HepG2 (cell line): ENCODE data around the gene NAT14. TPM values are rescaled to one million over a fixed set of nuclear protein-coding genes. Genes with fewer than 3 reads are reported as not detected.

Experiments
- ARNT2 ChIP-seq: sonication (generic); formaldehyde crosslinking; IDR thresholded peaks from 2 replicates; pipeline ENCODE4 v1.8.0; 2022; ENCODE audit warnings: mild to moderate bottlenecking, low read depth, missing genetic modification reagents, moderate library complexity
- DNMT1 ChIP-seq: sonication (generic); formaldehyde crosslinking; IDR thresholded peaks from 2 replicates; pipeline ENCODE4 v1.5.1; 2020; ENCODE audit warnings: mild to moderate bottlenecking, missing genetic modification reagents
- HDAC6 ChIP-seq: fragments of 200-600 bp; sonication (generic); IDR thresholded peaks from 2 replicates; pipeline ENCODE4 v1.7.0; 2017; ENCODE audit warnings: mild to moderate bottlenecking, antibody characterized with exemption, low read length, low read depth
- HNF4G ChIP-seq, 2 experiments: sonication (generic) in 1 of 2; formaldehyde crosslinking in 1 of 2; IDR thresholded peaks; 2 replicates each; pipeline versions ENCODE4 v1.4.0 to v1.6.1; 2011 to 2020; ENCODE audit warnings: borderline replicate concordance in 2 of 2, low read depth in 2 of 2, mild to moderate bottlenecking in 2 of 2, low read length in 1 of 2, missing genetic modification reagents in 1 of 2, moderate library complexity in 1 of 2
- KDM5A ChIP-seq: fragments of 200-600 bp; sonication (generic); IDR thresholded peaks from 2 replicates; pipeline ENCODE4 v1.7.0; 2018; ENCODE audit warnings: antibody characterized with exemption, mild to moderate bottlenecking, low read length, borderline replicate concordance
- NCOA5 ChIP-seq: sonication (generic); formaldehyde crosslinking; IDR thresholded peaks from 2 replicates; pipeline ENCODE4 v1.4.0; 2020; ENCODE audit warnings: missing genetic modification reagents
- NONO ChIP-seq, 2 experiments: fragments of 450-650 bp in 1 of 2; sonication (generic) in 1 of 2; formaldehyde crosslinking in 1 of 2; IDR thresholded peaks in 1 of 2; conservative IDR thresholded peaks in 1 of 2; 2 replicates each; pipeline versions ENCODE4 v1.6.1 to v1.8.0; 2017 to 2022; ENCODE audit warnings: mild to moderate bottlenecking in 1 of 2, missing genetic modification reagents in 1 of 2, moderate library complexity in 1 of 2
- RBFOX2 ChIP-seq: fragments of 200-400 bp; formaldehyde crosslinking; IDR thresholded peaks from 2 replicates; pipeline ENCODE4 v1.6.1; 2017; ENCODE audit warnings: low read depth, mild to moderate bottlenecking, low read length
- SATB2 ChIP-seq: sonication (generic); formaldehyde crosslinking; IDR thresholded peaks from 2 replicates; pipeline ENCODE4 v1.5.0; 2020; ENCODE audit warnings: missing genetic modification reagents
- SMARCC2 ChIP-seq: fragments of 450-650 bp; IDR thresholded peaks from 2 replicates; pipeline ENCODE4 v1.6.1; 2017; ENCODE audit warnings: antibody characterized with exemption, mild to moderate bottlenecking
- TGIF2 ChIP-seq: IDR thresholded peaks from 2 replicates; pipeline ENCODE4 v1.6.1; 2016; ENCODE audit warnings: control low read depth, missing compliant biosample characterization
- U2AF2 ChIP-seq: fragments of 200-400 bp; formaldehyde crosslinking; IDR thresholded peaks from 2 replicates; pipeline ENCODE4 v1.6.1; 2017; ENCODE audit warnings: low read depth, mild to moderate bottlenecking, low read length
- polyA plus RNA-seq, 8 experiments: library from polyadenylated mRNA; depleted of rRNA in 3 of 8; stranded (reverse) in 7 of 8; unstranded in 1 of 8; fragments of >200 nt; fragmentation: Illumina TruSeq in 4 of 8; extraction: Trizol in 4 of 8; gene quantifications; 2 replicates each; pipeline versions ENCODE4 v1.2.1 to v1.2.3, GENCODE V29; 2011 to 2016; ENCODE audit warnings: low read depth in 4 of 8, missing spikeins in 1 of 8, mixed read lengths in 1 of 8; ENCODE audit not compliant: insufficient read depth in 1 of 8
- total RNA-seq, 5 experiments: library from RNA; depleted of rRNA; stranded (reverse); fragments of >200 nt; fragmentation: Illumina TruSeq; extraction: Trizol; gene quantifications; 2 replicates each; pipeline ENCODE4 v1.2.3, GENCODE V29; 2016; ENCODE audit warnings: low read depth in 1 of 5
- TF ChIP-seq, protein P1 (sequence below): sonication (generic); formaldehyde crosslinking; IDR thresholded peaks from 2 replicates; pipeline ENCODE4 v1.4.0; 2020; ENCODE audit warnings: missing genetic modification reagents, mild to moderate bottlenecking, borderline replicate concordance
- TF ChIP-seq, protein P2 (sequence below): sonication (generic); formaldehyde crosslinking; IDR thresholded peaks from 2 replicates; pipeline ENCODE4 v1.5.0; 2020; ENCODE audit warnings: mild to moderate bottlenecking, missing genetic modification reagents
- TF ChIP-seq, protein P3 (sequence below): sonication (generic); formaldehyde crosslinking; IDR thresholded peaks from 2 replicates; pipeline ENCODE4 v1.4.0; 2020; ENCODE audit warnings: low read depth, missing genetic modification reagents
- TF ChIP-seq, protein P4 (sequence below): sonication (generic); formaldehyde crosslinking; conservative IDR thresholded peaks from 2 replicates; pipeline ENCODE4 v1.4.0; 2020; ENCODE audit warnings: mild to moderate bottlenecking, missing genetic modification reagents, moderate library complexity

NAT14 gene
- total and polyA plus RNA-seq, 2 of the 13 experiments (the other 11 are each of a cell fraction or from before 2014, with no cell fraction given), result 20.7 to 22.3 TPM

DNA sequence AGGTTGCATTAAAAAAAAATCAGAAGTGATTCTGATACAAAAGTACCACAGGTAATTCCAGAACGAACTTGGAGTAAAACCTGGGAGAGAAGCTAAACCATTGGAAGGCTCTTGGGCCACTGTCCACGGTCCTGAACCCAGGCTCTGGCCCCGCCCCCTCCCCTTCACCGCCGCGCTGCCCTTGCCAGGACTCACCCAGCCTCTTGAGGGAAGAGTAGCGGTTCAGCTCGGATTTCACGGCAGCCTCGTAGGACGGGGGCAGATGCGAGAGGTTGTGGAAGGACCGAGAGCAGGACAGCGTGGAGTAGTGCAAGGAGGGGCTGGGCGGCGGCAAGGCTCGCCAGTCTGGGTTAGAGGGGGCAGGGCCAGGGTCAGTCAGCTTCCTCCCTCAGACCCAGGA lies 47.6 kb upstream of the NAT14 start (continued):
- no peak for TF ChIP-seq RBFOX2
- TF ChIP-seq KDM5A, result no peak
- TF ChIP-seq, protein P1, sequence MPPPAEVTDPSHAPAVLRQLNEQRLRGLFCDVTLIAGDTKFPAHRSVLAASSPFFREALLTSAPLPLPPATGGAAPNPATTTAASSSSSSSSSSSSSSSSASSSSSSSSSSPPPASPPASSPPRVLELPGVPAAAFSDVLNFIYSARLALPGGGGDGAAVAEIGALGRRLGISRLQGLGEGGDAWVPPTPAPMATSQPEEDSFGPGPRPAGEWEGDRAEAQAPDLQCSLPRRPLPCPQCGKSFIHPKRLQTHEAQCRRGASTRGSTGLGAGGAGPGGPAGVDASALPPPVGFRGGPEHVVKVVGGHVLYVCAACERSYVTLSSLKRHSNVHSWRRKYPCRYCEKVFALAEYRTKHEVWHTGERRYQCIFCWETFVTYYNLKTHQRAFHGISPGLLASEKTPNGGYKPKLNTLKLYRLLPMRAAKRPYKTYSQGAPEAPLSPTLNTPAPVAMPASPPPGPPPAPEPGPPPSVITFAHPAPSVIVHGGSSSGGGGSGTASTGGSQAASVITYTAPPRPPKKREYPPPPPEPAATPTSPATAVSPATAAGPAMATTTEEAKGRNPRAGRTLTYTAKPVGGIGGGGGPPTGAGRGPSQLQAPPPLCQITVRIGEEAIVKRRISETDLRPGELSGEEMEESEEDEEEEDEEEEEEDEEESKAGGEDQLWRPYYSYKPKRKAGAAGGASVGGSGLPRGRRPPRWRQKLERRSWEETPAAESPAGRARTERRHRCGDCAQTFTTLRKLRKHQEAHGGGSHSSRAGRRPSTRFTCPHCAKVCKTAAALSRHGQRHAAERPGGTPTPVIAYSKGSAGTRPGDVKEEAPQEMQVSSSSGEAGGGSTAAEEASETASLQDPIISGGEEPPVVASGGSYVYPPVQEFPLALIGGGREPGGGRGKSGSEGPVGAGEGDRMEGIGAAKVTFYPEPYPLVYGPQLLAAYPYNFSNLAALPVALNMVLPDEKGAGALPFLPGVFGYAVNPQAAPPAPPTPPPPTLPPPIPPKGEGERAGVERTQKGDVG (CRISPR knock-in tag), result no peak
- no peak for TF ChIP-seq SMARCC2
- TF ChIP-seq, protein P2, sequence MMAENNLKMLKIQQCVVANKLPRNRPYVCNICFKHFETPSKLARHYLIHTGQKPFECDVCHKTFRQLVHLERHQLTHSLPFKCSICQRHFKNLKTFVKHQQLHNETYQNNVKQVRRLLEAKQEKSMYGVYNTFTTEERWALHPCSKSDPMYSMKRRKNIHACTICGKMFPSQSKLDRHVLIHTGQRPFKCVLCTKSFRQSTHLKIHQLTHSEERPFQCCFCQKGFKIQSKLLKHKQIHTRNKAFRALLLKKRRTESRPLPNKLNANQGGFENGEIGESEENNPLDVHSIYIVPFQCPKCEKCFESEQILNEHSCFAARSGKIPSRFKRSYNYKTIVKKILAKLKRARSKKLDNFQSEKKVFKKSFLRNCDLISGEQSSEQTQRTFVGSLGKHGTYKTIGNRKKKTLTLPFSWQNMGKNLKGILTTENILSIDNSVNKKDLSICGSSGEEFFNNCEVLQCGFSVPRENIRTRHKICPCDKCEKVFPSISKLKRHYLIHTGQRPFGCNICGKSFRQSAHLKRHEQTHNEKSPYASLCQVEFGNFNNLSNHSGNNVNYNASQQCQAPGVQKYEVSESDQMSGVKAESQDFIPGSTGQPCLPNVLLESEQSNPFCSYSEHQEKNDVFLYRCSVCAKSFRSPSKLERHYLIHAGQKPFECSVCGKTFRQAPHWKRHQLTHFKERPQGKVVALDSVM (CRISPR knock-in tag), result no peak
- TF ChIP-seq ARNT2 (CRISPR knock-in tag), result peak; percentile 71; the same call in 1 of the 2 replicates
- TF ChIP-seq, protein P3, sequence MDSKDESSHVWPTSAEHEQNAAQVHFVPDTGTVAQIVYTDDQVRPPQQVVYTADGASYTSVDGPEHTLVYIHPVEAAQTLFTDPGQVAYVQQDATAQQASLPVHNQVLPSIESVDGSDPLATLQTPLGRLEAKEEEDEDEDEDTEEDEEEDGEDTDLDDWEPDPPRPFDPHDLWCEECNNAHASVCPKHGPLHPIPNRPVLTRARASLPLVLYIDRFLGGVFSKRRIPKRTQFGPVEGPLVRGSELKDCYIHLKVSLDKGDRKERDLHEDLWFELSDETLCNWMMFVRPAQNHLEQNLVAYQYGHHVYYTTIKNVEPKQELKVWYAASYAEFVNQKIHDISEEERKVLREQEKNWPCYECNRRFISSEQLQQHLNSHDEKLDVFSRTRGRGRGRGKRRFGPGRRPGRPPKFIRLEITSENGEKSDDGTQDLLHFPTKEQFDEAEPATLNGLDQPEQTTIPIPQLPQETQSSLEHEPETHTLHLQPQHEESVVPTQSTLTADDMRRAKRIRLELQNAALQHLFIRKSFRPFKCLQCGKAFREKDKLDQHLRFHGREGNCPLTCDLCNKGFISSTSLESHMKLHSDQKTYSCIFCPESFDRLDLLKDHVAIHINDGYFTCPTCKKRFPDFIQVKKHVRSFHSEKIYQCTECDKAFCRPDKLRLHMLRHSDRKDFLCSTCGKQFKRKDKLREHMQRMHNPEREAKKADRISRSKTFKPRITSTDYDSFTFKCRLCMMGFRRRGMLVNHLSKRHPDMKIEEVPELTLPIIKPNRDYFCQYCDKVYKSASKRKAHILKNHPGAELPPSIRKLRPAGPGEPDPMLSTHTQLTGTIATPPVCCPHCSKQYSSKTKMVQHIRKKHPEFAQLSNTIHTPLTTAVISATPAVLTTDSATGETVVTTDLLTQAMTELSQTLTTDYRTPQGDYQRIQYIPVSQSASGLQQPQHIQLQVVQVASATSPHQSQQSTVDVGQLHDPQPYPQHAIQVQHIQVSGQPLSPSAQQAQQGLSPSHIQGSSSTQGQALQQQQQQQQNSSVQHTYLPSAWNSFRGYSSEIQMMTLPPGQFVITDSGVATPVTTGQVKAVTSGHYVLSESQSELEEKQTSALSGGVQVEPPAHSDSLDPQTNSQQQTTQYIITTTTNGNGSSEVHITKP (CRISPR knock-in tag), result peak; percentile 31; the same call in 1 of the 2 replicates
- no peak for TF ChIP-seq HNF4G (IDR thresholded peaks at IDR 0.05; ENCODE audit: borderline replicate concordance, low read depth, low read length)
- no peak for TF ChIP-seq HNF4G (CRISPR knock-in tag; IDR thresholded peaks at IDR 0.05; ENCODE audit: borderline replicate concordance, low read depth)
- TF ChIP-seq DNMT1 (CRISPR knock-in tag), result no peak
- peak; percentile 84 for TF ChIP-seq TGIF2 (CRISPR knock-in tag)
- TF ChIP-seq, protein P4, sequence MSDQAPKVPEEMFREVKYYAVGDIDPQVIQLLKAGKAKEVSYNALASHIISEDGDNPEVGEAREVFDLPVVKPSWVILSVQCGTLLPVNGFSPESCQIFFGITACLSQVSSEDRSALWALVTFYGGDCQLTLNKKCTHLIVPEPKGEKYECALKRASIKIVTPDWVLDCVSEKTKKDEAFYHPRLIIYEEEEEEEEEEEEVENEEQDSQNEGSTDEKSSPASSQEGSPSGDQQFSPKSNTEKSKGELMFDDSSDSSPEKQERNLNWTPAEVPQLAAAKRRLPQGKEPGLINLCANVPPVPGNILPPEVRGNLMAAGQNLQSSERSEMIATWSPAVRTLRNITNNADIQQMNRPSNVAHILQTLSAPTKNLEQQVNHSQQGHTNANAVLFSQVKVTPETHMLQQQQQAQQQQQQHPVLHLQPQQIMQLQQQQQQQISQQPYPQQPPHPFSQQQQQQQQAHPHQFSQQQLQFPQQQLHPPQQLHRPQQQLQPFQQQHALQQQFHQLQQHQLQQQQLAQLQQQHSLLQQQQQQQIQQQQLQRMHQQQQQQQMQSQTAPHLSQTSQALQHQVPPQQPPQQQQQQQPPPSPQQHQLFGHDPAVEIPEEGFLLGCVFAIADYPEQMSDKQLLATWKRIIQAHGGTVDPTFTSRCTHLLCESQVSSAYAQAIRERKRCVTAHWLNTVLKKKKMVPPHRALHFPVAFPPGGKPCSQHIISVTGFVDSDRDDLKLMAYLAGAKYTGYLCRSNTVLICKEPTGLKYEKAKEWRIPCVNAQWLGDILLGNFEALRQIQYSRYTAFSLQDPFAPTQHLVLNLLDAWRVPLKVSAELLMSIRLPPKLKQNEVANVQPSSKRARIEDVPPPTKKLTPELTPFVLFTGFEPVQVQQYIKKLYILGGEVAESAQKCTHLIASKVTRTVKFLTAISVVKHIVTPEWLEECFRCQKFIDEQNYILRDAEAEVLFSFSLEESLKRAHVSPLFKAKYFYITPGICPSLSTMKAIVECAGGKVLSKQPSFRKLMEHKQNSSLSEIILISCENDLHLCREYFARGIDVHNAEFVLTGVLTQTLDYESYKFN (CRISPR knock-in tag), result no peak; the same call in 1 of the 2 replicates
- TF ChIP-seq HDAC6, result no peak
- no peak for TF ChIP-seq U2AF2
- 0 out of 2 replicates have a peak, but pooled peaks have one; percentile 62 for TF ChIP-seq SATB2 (CRISPR knock-in tag)
- TF ChIP-seq NONO (IDR thresholded peaks at IDR 0.05), result no peak
- no peak for TF ChIP-seq NONO (CRISPR knock-in tag; conservative IDR thresholded peaks at IDR 0.05)
- TF ChIP-seq NCOA5 (CRISPR knock-in tag), result no peak
